HG03378 (cell line): ENCODE measurements around the gene ADAD1.

ENCODE experiments used
- ATAC-seq: cut with Tn5 transposase; IDR thresholded peaks from one replicate; pipeline ENCODE4 v1.9.1; 2021; ENCODE audit warnings: mild to moderate bottlenecking, moderate library complexity; ENCODE audit not compliant: unreplicated experiment

Gene ADAD1

GRCh38 chr4:122453384-122453995, 74.7 kb downstream of the ADAD1 start:
- no peak for ATAC-seq

- no peak for ATAC-seq
Measured at GRCh38 chr4:122456231-122457116, 77.7 kb downstream of the ADAD1 start, which contains the start of gene IL2. IL2 (minus strand) TSS chr4:122456725; CDS start chr4:122456440, 285 bp downstream.

- peak; percentile 84 for ATAC-seq
Measured at GRCh38 chr4:122458625-122459024, 79.8 kb downstream of the ADAD1 start.

GRCh38 chr4:122469457-122469856, 90.6 kb downstream of the ADAD1 start:
- no peak for ATAC-seq

- ATAC-seq, result no peak
Measured at GRCh38 chr4:122475233-122475632, 96.4 kb downstream of the ADAD1 start.

GRCh38 chr4:122476126-122476525, 97.3 kb downstream of the ADAD1 start:
- ATAC-seq, result no peak

- ATAC-seq, result no peak
Measured at GRCh38 chr4:122476745-122477144, 97.9 kb downstream of the ADAD1 start.
